ENCODE results near the gene ZBTB43.

GRCh38 chr9:126791406-126792230 lies 13.2 kb upstream of the ZBTB43 start:
- TF ChIP-seq EZH2phosphoT487 (conservative IDR thresholded peaks at IDR 0.05; ENCODE audit: low read length) = no peak
- TF ChIP-seq, protein P1, sequence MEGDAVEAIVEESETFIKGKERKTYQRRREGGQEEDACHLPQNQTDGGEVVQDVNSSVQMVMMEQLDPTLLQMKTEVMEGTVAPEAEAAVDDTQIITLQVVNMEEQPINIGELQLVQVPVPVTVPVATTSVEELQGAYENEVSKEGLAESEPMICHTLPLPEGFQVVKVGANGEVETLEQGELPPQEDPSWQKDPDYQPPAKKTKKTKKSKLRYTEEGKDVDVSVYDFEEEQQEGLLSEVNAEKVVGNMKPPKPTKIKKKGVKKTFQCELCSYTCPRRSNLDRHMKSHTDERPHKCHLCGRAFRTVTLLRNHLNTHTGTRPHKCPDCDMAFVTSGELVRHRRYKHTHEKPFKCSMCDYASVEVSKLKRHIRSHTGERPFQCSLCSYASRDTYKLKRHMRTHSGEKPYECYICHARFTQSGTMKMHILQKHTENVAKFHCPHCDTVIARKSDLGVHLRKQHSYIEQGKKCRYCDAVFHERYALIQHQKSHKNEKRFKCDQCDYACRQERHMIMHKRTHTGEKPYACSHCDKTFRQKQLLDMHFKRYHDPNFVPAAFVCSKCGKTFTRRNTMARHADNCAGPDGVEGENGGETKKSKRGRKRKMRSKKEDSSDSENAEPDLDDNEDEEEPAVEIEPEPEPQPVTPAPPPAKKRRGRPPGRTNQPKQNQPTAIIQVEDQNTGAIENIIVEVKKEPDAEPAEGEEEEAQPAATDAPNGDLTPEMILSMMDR (IDR thresholded peaks at IDR 0.05; ENCODE audit: insufficient read depth, low read length, poor library complexity, severe bottlenecking) = no peak
